Measurements from ENCODE around the gene GTF2F2. TPM values are rescaled to one million over a fixed set of nuclear protein-coding genes. Genes with fewer than 3 reads are reported as not detected.

Gene GTF2F2
- total RNA-seq, 1 experiment from 2014 or later: 37.8 TPM

GRCh38 chr13:45280751-45281634 lies 160.7 kb downstream of the GTF2F2 start:
- CTCF ChIA-PET: interaction anchor here (0.9 to 2.5 kb wide), 4 partner anchors 74 to 308 kb away, joined by 3 to 56 read pairs (median 4); no protein-coding TSS in a partner anchor
- POLR2A ChIA-PET (ENCODE audit: low non-redundant PET): no interaction called here
- TF ChIP-seq EZH2 (IDR thresholded peaks at IDR 0.05; ENCODE audit: borderline replicate concordance, low read depth, low read length, poor library complexity, severe bottlenecking) (no peak), CTCF (conservative IDR thresholded peaks at IDR 0.05; ENCODE audit: low read depth, low read length) (peak; percentile 84)
- no peak overlapping the region for H3K27ac ChIP-seq (ENCODE audit: low read depth, low read length, poor library complexity, severe bottlenecking)
- BruUV-seq (replicated peaks): no TSS peak
- no peaks in the 10 kb centered on the region for H3K36me3 ChIP-seq (ENCODE audit: insufficient read depth, low read length, poor library complexity, severe bottlenecking)
- intact Hi-C loops (cut with micrococcal nuclease; ENCODE audit: unreplicated experiment): loop anchor here (1.0 kb wide), 2 partner anchors 87 to 234 kb away; no protein-coding TSS in a partner anchor
- H3K27me3 ChIP-seq (replicated peaks; ENCODE audit: insufficient read depth, low read depth, low read length, poor library complexity): no peaks in the 10 kb centered on the region
- no peak overlapping the region for H3K4me3 ChIP-seq (ENCODE audit: low read depth, low read length, poor library complexity, severe bottlenecking)
- H3K9me3 ChIP-seq (ENCODE audit: low read depth, low read length, poor library complexity, severe bottlenecking): no peaks in the 10 kb centered on the region
- H3K4me1 ChIP-seq (ENCODE audit: insufficient read depth, low read length, poor library complexity, severe bottlenecking): peaks cover 4% of the 10 kb centered on the region
- DNase-seq (ENCODE audit: low spot score): peak; percentile 79

- no peak for DNase-seq (ENCODE audit: low spot score)
- no peak overlapping the region for H3K27ac ChIP-seq (ENCODE audit: low read depth, low read length, poor library complexity, severe bottlenecking)
- peaks cover 4% of the 10 kb centered on the region for H3K4me1 ChIP-seq (ENCODE audit: insufficient read depth, low read length, poor library complexity, severe bottlenecking)
- no TSS peak for BruUV-seq (replicated peaks)
- H3K4me3 ChIP-seq (ENCODE audit: low read depth, low read length, poor library complexity, severe bottlenecking): no peak overlapping the region
- TF ChIP-seq EZH2 (IDR thresholded peaks at IDR 0.05; ENCODE audit: borderline replicate concordance, low read depth, low read length, poor library complexity, severe bottlenecking) (no peak), CTCF (conservative IDR thresholded peaks at IDR 0.05; ENCODE audit: low read depth, low read length) (no peak)
- H3K27me3 ChIP-seq (replicated peaks; ENCODE audit: insufficient read depth, low read depth, low read length, poor library complexity): no peaks in the 10 kb centered on the region
- CTCF ChIA-PET: no interaction called here
- no peaks in the 10 kb centered on the region for H3K9me3 ChIP-seq (ENCODE audit: low read depth, low read length, poor library complexity, severe bottlenecking)
- intact Hi-C loops (cut with micrococcal nuclease; ENCODE audit: unreplicated experiment): no loop called here
- no peaks in the 10 kb centered on the region for H3K36me3 ChIP-seq (ENCODE audit: insufficient read depth, low read length, poor library complexity, severe bottlenecking)
- POLR2A ChIA-PET (ENCODE audit: low non-redundant PET): interaction anchor here (0.7 kb wide), 1 partner anchor 236 kb away, joined by 3 read pairs; no protein-coding TSS in a partner anchor
Observed at GRCh38 chr13:45282994-45283393, 162.7 kb downstream of the GTF2F2 start.

- ChIA-PET CTCF (interaction anchor here (0.7 kb wide), 1 partner anchor 70 kb away, joined by 4 read pairs; no protein-coding TSS in a partner anchor), POLR2A (ENCODE audit: low non-redundant PET) (no interaction called here)
- Histone ChIP-seq H3K27me3 (replicated peaks; ENCODE audit: insufficient read depth, low read depth, low read length, poor library complexity) (no peaks in the 10 kb centered on the region), H3K4me3 (ENCODE audit: low read depth, low read length, poor library complexity, severe bottlenecking) (no peak overlapping the region), H3K36me3 (ENCODE audit: insufficient read depth, low read length, poor library complexity, severe bottlenecking) (no peaks in the 10 kb centered on the region), H3K4me1 (ENCODE audit: insufficient read depth, low read length, poor library complexity, severe bottlenecking) (no peaks in the 10 kb centered on the region), H3K9me3 (ENCODE audit: low read depth, low read length, poor library complexity, severe bottlenecking) (no peaks in the 10 kb centered on the region), H3K27ac (ENCODE audit: low read depth, low read length, poor library complexity, severe bottlenecking) (no peak overlapping the region)
- intact Hi-C loops (cut with micrococcal nuclease; ENCODE audit: unreplicated experiment): no loop called here
- no TSS peak for BruUV-seq (replicated peaks)
- no peak for TF ChIP-seq CTCF (conservative IDR thresholded peaks at IDR 0.05; ENCODE audit: low read depth, low read length)
- TF ChIP-seq EZH2 (IDR thresholded peaks at IDR 0.05; ENCODE audit: borderline replicate concordance, low read depth, low read length, poor library complexity, severe bottlenecking): no peak
- DNase-seq (ENCODE audit: low spot score): no peak
Observed at GRCh38 chr13:45289936-45290563, 169.7 kb downstream of the GTF2F2 start.
